NB4 (cell line): ENCODE results near the gene CTRB2.
A peak's percentile ranks its signal among the peaks of the same experiment; 100 is the strongest.

Experiments
- DNase-seq: peaks from one replicate; pipeline ENCODE4 v3.0.0; 2010; ENCODE audit warnings: low read depth
- H3K4me3 ChIP-seq: one replicate; pipeline ENCODE4 v1.5.1; 2011; ENCODE audit warnings: mild to moderate bottlenecking, low read depth, low read length, moderate library complexity
- CTCF ChIP-seq: IDR thresholded peaks from one replicate; pipeline ENCODE4 v1.5.1; 2012; ENCODE audit warnings: low read depth, low read length
- MAX ChIP-seq: IDR thresholded peaks from 2 replicates; pipeline ENCODE4 v1.6.1; 2011; ENCODE audit warnings: low read depth, low read length
- MYC ChIP-seq: IDR thresholded peaks from 2 replicates; pipeline ENCODE4 v1.6.1; 2011; ENCODE audit warnings: low read depth, low read length
- POLR2A ChIP-seq: IDR thresholded peaks from 2 replicates; pipeline ENCODE4 v1.6.1; 2011; ENCODE audit warnings: mild to moderate bottlenecking; ENCODE audit not compliant: insufficient read length; ENCODE audit errors: extremely low read depth

CTRB2 gene

GRCh38 chr16:75251280-75252048 is 44.5 kb upstream of the CTRB2 start, which contains the start of gene BCAR1:
TSS of gene BCAR1 (minus strand) at chr16:75251624. CDS start at chr16:75251482, 142 bp downstream.
- H3K4me3 ChIP-seq, result peak within 1 kb of the TSS; percentile 32
- peak; percentile 80 for DNase-seq
- no peak for TF ChIP-seq MAX
- TF ChIP-seq CTCF, result no peak
- TF ChIP-seq POLR2A, result no peak
- TF ChIP-seq MYC, result no peak

GRCh38 chr16:75250809-75251279 is 43.9 kb upstream of the CTRB2 start:
- TF ChIP-seq POLR2A (no peak), MAX (no peak), CTCF (no peak), MYC (no peak)
- peak; percentile 34 for DNase-seq
- H3K4me3 ChIP-seq, result peak overlapping the region; percentile 32

GRCh38 chr16:75250089-75250808 is 43.3 kb upstream of the CTRB2 start:
- H3K4me3 ChIP-seq, result no peak overlapping the region
- no peak for TF ChIP-seq MAX
- DNase-seq, result no peak

GRCh38 chr16:75249441-75249840 is 42.5 kb upstream of the CTRB2 start:
- no peak overlapping the region for H3K4me3 ChIP-seq
- no peak for DNase-seq
- no peak for TF ChIP-seq MYC
- no peak for TF ChIP-seq CTCF

- no peak for DNase-seq
- TF ChIP-seq POLR2A, result no peak
- TF ChIP-seq CTCF, result no peak
- TF ChIP-seq MAX, result no peak
- no peak for TF ChIP-seq MYC
- no peak overlapping the region for H3K4me3 ChIP-seq
These were observed 41.8 kb upstream of the CTRB2 start for GRCh38 chr16:75248536-75249380.

- no peak for DNase-seq
- TF ChIP-seq CTCF (no peak), MYC (no peak), MAX (no peak), POLR2A (no peak)
- H3K4me3 ChIP-seq, result no peak overlapping the region
These were observed 41.2 kb upstream of the CTRB2 start for GRCh38 chr16:75248142-75248535.
